Hindlimb muscle (tissue), 1 donor: ENCODE results near the gene KLHL42. TPM values are rescaled to one million over a fixed set of nuclear protein-coding genes. Genes with fewer than 3 reads are reported as not detected.
"Not testable (repeated sequence)": the region's sequence is repeated elsewhere in the genome, so short reads cannot be mapped to it uniquely, and the experiment has no call there.

Experiments used
- DNase-seq: peaks from one replicate; pipeline ENCODE4 v3.0.0-alpha.2; 2013
- polyA plus RNA-seq: library from polyadenylated mRNA; unstranded; fragments of 120-200 nt; gene quantifications from one replicate; pipeline ENCODE4 v1.2.1, GENCODE V29; 2013; ENCODE audit not compliant: insufficient read length

KLHL42 gene, protein sequence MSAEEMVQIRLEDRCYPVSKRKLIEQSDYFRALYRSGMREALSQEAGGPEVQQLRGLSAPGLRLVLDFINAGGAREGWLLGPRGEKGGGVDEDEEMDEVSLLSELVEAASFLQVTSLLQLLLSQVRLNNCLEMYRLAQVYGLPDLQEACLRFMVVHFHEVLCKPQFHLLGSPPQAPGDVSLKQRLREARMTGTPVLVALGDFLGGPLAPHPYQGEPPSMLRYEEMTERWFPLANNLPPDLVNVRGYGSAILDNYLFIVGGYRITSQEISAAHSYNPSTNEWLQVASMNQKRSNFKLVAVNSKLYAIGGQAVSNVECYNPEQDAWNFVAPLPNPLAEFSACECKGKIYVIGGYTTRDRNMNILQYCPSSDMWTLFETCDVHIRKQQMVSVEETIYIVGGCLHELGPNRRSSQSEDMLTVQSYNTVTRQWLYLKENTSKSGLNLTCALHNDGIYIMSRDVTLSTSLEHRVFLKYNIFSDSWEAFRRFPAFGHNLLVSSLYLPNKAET
- 13.6 TPM for polyA plus RNA-seq

DNA sequence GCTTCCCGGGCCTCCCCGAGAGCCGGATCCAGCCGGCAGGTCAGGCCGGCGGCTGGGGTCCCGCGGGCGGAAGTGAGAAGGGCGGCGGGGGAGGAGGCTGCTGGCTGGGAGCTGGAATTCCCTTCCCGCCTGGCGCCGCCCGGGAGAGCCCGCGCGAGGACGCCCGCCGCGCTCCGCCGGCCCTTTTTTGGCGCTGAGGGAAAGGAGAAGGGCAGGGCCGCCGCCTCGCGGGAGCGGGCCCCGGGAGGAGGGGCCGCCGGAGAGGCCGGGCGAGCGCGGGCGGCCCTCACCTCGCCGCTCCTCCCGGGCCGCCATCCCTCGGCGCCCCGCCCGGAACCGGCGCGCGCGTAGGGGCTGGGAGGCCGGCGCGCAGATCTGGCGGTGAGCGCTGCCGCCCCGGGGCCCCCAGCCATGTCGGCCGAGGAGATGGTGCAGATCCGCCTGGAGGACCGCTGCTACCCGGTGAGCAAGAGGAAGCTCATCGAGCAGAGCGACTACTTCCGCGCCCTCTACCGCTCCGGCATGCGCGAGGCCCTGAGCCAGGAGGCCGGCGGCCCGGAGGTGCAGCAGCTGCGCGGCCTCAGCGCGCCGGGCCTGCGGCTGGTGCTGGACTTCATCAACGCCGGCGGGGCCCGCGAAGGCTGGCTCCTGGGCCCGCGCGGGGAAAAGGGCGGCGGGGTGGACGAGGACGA is at the start of gene KLHL42, which contains the start of gene MANSC4:
KLHL42 (plus strand) TSS at position 314 of the 692 bp plus-strand sequence; CDS start at position 412, 98 bp downstream.
MANSC4 (minus strand) TSS at position 317 of the 692 bp plus-strand sequence. CDS start 8,960 bp downstream, outside the sequence.
- DNase-seq, result peak; percentile 77

GRCh38 chr12:27732281-27732680 is 47.8 kb upstream of the KLHL42 start:
- no peak for DNase-seq

DNA sequence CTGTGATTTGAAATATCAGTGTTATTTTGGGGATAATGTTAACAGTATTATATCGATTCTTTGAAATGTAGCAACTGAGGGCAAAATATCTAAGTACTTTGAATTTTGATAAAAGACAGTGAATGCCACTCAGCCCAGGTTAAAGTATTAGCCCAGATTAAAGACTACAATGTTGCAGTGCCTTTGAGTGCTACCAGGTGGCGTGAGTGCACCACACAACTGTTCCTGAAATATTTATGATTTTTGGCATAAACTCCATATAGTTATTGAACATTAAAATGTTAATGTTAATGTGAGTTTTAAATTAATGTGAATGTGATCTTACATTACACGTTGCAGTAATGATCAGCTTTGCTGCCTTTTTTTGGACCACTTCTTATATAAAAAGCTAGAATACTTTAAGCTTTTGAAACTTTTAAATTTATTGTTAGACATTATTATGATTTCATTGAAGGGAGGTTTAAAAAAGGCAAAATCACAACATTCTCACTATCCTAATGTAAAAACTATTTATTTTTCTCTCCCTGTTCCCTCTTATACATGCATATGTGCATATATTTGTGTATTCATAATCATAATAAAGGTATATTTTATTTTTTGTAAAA is 46.9 kb upstream of the KLHL42 start:
- peak; percentile 25 for DNase-seq

GRCh38 chr12:27733791-27734190 is 46.2 kb upstream of the KLHL42 start:
- DNase-seq, result no peak

GRCh38 chr12:27734321-27734720 is 45.7 kb upstream of the KLHL42 start:
- DNase-seq, result not testable (repeated sequence)

DNA sequence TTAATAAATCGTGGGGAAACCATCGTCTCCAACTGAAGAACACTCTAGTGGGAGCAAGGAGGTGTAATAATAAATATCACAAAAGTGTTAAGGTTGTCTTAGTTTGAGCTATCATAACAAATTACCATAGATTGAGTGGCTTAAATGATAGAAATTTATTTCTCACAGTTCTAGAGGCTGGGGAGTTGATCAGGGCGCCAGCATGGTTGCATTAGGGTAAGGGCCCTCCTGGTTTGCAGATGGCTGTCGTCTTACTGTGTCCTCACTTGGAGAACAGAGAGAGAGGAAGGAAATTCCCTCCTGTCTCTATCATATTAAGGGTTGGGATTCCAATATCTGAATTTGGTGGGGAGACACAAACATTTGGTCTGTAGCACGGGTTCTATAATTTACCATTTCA is 36.4 kb upstream of the KLHL42 start:
- DNase-seq, result no peak

DNA sequence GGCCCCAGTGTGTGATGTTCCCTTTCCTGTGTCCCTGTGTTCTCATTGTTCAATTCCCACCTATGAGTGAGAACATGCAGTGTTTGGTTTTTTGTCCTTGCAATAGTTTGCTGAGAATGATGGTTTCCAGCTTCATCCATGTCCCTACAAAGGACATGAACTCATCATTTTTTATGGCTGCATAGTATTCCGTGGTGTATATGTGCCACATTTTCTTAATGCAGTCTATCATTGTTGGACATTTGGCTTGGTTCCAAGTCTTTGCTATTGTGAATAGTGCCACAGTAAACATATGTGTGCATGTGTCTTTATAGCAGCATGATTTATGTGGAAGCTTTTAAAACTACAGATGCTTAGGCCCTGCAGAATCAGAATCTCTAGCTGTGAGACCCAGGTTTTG is 34.3 kb upstream of the KLHL42 start:
- not testable (repeated sequence) for DNase-seq

DNA sequence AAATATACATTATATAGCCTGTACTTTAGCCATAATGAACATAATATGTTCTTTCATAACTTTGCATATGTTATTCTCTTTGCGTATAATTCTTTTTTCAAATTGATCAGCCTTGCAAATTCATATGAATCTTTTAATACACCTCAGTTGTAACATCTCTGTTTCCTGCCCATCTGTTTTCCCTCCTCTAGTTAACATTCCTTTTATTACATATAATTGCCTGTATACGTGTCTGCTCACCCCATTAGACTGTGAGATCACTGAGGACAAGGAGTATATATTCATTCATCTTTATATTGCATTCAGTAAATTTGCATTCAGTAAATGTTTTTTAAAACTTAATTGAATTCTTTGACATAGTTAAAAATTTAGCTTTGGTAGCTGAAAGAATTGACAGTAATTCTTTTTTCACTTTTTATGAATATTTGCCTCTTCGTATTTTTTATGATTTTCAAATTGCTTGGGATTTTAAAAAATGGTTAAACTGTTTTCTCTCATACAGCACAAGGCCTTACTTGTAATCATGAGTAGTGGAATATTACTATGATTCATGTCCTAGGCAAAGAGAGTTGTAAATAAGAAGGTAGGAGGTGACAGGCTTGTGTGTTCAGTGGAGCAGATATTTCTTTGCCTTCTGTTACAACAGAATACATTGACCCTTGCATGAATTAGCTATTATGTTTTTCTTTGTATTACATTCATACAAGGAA is 32.8 kb upstream of the KLHL42 start:
- no peak for DNase-seq

- no peak for DNase-seq
Measured at GRCh38 chr12:27751386-27752047, 28.5 kb upstream of the KLHL42 start.

- no peak for DNase-seq
Measured at GRCh38 chr12:27754795-27755194, 25.2 kb upstream of the KLHL42 start.

GRCh38 chr12:27756670-27757195 is 23.3 kb upstream of the KLHL42 start:
- DNase-seq, result no peak

GRCh38 chr12:27762757-27763156 is 17.3 kb upstream of the KLHL42 start:
- no peak for DNase-seq

GRCh38 chr12:27766587-27766986 is 13.4 kb upstream of the KLHL42 start:
- no peak for DNase-seq

DNA sequence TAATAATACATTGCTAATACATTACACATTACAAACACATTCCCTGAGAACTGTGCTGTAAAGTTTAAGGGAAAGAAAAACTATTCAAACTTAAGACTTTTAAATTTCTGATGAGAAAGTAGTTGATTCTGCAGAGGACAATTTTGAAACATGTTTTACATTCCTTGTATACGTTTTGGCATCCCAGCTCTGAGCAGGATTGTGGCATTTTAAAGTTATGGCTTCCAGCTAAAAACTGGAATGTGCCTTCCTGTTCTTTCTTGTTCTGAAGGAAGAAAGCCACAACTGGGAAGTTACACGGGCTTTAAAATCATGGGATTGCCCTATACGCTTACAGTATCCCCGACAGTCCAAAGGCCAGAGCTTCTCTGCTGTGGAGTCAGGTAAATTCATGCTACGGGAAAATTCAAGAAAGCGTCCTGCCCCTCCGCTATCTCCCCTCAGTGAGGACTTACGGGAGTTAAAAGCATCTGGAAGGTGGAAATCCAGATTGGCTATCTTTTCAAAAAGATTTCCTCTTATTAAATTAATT is 10.8 kb upstream of the KLHL42 start:
- no peak for DNase-seq

- DNase-seq, result no peak
Measured at GRCh38 chr12:27771481-27772327, 8.3 kb upstream of the KLHL42 start.

DNA sequence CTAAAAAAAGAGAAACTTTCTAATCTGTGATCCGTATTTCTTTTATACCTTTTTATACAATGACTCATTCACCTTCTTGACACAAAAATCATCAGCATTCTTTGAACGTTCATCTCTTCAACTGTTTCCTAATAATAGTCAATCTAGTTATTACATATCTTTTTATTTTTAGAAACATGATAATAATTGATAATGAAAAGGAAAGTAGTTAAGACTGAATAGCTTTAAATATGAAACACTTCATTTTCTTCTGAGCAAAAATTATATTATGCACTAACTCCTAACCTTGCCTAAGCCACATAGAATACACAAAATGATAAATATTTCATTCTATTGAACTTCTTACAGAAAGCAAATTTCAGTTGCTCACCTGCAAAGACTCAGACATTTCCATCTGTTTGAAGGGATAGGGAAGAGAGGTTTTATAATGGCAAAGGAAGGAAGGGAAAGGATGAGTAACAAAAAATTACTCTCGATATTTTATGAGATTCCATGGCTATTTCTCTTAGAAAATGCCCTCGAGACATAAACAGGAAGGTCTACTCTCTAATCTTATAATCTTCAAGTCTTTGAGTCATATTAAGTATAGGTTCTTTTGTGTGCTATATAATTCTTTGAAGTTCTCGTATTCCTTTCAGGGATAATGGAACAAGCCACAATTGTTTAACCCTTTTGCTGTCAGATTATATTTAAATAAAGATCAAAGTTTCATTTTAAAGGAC is 7.5 kb upstream of the KLHL42 start:
- no peak for DNase-seq

GRCh38 chr12:27777141-27777540 is 2.9 kb upstream of the KLHL42 start:
- DNase-seq, result no peak

DNA sequence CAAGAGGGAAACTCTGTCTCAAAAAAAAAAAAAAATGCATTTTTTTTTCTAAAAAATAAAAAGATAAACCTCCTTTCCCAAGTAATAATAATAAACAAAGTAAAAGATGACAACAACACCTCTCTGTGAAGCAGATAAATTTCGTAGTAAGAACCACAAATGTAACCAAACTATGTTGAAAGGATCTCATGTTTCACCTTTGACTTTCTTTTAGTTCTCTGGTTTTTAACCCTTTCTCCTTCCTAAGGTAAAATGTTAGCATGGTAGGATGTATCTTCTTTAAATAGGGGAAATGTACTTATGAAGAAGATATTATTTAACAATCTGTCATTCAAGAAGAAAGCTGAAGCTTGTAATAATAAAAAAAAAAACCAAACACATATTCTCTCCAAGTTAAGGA is 1.8 kb upstream of the KLHL42 start:
- DNase-seq, result no peak

DNA sequence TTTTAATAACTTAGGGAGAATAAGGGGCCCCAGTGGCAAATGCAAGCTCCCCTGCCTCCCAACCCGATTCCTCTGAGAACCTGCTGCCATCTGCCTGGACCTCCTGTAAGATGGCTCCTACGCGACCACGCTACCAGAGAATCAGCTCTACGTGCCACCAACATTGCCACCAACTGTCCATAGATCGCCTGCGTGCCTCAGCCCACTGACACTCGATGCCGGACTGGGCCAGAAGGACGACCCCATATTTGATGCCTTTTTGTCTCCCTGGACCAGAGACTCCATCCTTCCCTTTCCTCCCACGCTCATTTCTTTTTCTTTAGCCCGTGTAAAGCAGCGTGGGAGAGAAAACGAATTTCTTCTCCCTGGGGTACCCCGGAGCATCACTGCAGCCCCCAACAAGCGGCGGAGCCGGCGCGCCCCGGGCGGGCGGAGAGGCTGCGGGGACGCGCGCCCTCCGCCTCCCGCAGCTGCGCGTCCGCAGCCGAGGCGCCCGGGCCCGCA is 565 bp upstream of the KLHL42 start:
- no peak for DNase-seq
